T-helper 1 cell (primary cell): ENCODE results near the gene GAB2.
"Not testable (repeated sequence)": the region's sequence is repeated elsewhere in the genome, so short reads cannot be mapped to it uniquely, and the experiment has no call there.

Experiments
- DNase-seq, 5 donors: peaks; one replicate each; pipeline ENCODE4 v3.0.0-alpha.2; 2012 to 2020

Gene GAB2

GRCh38 chr11:78310500-78310909, 107.1 kb downstream of the GAB2 start:
- no peak for DNase-seq

GRCh38 chr11:78304201-78304600, 113.4 kb downstream of the GAB2 start:
- no peak for DNase-seq

GRCh38 chr11:78300108-78300839, 117.3 kb downstream of the GAB2 start:
- DNase-seq: no peak

- no peak for DNase-seq
Measured at GRCh38 chr11:78299000-78299710, 118.5 kb downstream of the GAB2 start.

- no peak for DNase-seq
Measured at GRCh38 chr11:78298291-78298771, 119.3 kb downstream of the GAB2 start.

- no peak for DNase-seq
Measured at GRCh38 chr11:78295991-78296930, 121.4 kb downstream of the GAB2 start.

- DNase-seq: no peak
Measured at GRCh38 chr11:78295347-78295746, 122.3 kb downstream of the GAB2 start.

- DNase-seq: not testable (repeated sequence)
Measured at GRCh38 chr11:78294100-78294499, 123.5 kb downstream of the GAB2 start.

GRCh38 chr11:78293536-78293935, 124.1 kb downstream of the GAB2 start:
- DNase-seq: no peak

GRCh38 chr11:78292109-78292803, 125.4 kb downstream of the GAB2 start:
- DNase-seq: peak in 1 of 5 donors; percentile 96

GRCh38 chr11:78291503-78292108, 126.0 kb downstream of the GAB2 start:
- peak in 1 of 5 donors; percentile 86 for DNase-seq

- peak in 1 of 5 donors; percentile 93 for DNase-seq
Measured at GRCh38 chr11:78290293-78291176, 127.1 kb downstream of the GAB2 start.

- DNase-seq: peak in 1 of 5 donors; percentile 20
Measured at GRCh38 chr11:78289552-78290292, 127.9 kb downstream of the GAB2 start.

GRCh38 chr11:78284260-78284659, 133.4 kb downstream of the GAB2 start:
- DNase-seq: no peak

GRCh38 chr11:78282821-78283220, 134.8 kb downstream of the GAB2 start:
- no peak for DNase-seq

GRCh38 chr11:78281511-78281910, 136.1 kb downstream of the GAB2 start:
- no peak for DNase-seq

GRCh38 chr11:78277314-78277994, 140.2 kb downstream of the GAB2 start:
- DNase-seq: no peak

GRCh38 chr11:78276311-78276710, 141.3 kb downstream of the GAB2 start:
- DNase-seq: no peak

- DNase-seq: no peak
Measured at GRCh38 chr11:78274739-78275138, 142.9 kb downstream of the GAB2 start.
